ENCODE measurements around the gene RAD51B. TPM values are rescaled to one million over a fixed set of nuclear protein-coding genes. Genes with fewer than 3 reads are reported as not detected.
A peak's percentile ranks its signal among the peaks of the same experiment; 100 is the strongest.

The RAD51B gene
- total and polyA plus RNA-seq, 2 of the 13 experiments (the other 11 are each of a cell fraction or from before 2014, with no cell fraction given), result 7.0 to 9.5 TPM

GRCh38 chr14:68188174-68188573, 368.6 kb downstream of the RAD51B start:
- H3K27ac ChIP-seq (ENCODE audit: extremely low read length, insufficient read depth, low read length), result no peak overlapping the region
- peaks cover 33% of the 10 kb centered on the region for H3K4me1 ChIP-seq (ENCODE audit: insufficient read depth, low read length)
- ChIA-PET POLR2A (no interaction called here), CTCF (ENCODE audit: low intra/inter-chr PET ratio, low total read pairs) (no interaction called here)
- in situ Hi-C loops (cut with HindIII; ENCODE audit: extremely low pct_ligation_motif_present, low pct_unique_long_range_greater_than_20kb) (no loop called here), intact Hi-C loops (cut with micrococcal nuclease; ENCODE audit: unreplicated experiment) (no loop called here)
- no peak overlapping the region for H3K4me2 ChIP-seq (ENCODE audit: low read depth, low read length)
- H3K79me2 ChIP-seq (ENCODE audit: insufficient read depth, low read length), result no peaks in the 10 kb centered on the region
- no TSS peak for BruUV-seq (replicated peaks)
- H3K36me3 ChIP-seq (replicated peaks in 1 of 2; ENCODE audit: control insufficient read depth in 1 of 2, insufficient read depth in 2 of 2, low read length in 2 of 2), result no peaks in the 10 kb centered on the region
- H3K9me3 ChIP-seq (ENCODE audit: low read length), result no peaks in the 10 kb centered on the region
- 94% methylated on average over 1 of the region's 1 CpG for WGBS (ENCODE audit: low lambda C conversion rate)
- H3K4me3 ChIP-seq (replicated peaks in 1 of 3; ENCODE audit: insufficient read depth in 1 of 3, low read depth in 2 of 3, low read length in 3 of 3), result no peak overlapping the region
- H3K27me3 ChIP-seq (ENCODE audit: control insufficient read depth in 1 of 2, insufficient read depth in 2 of 2, low read length in 2 of 2), result no peaks in the 10 kb centered on the region
- FAIRE-seq, result peak; percentile 8
- no peak overlapping the region for H2AFZ ChIP-seq (ENCODE audit: low read length)
- ATAC-seq, result no peak
- no peak overlapping the region for H3K9ac ChIP-seq (ENCODE audit: insufficient read depth, low read depth, low read length)
- no peak for DNase-seq (ENCODE audit: low spot score)
- no peaks in the 10 kb centered on the region for H4K20me1 ChIP-seq (ENCODE audit: insufficient read depth, low read length)
- no peak for TF ChIP-seq UBTF (CRISPR knock-in tag; IDR thresholded peaks at IDR 0.05)
- no peak for TF ChIP-seq ZNF503 (CRISPR knock-in tag; IDR thresholded peaks at IDR 0.05)
- no peak for TF ChIP-seq KIAA2018 (CRISPR knock-in tag; IDR thresholded peaks at IDR 0.05; ENCODE audit: borderline replicate concordance)
- no peak for TF ChIP-seq ARID4A (CRISPR knock-in tag; IDR thresholded peaks at IDR 0.05; ENCODE audit: borderline replicate concordance)
- TF ChIP-seq SIX4 (CRISPR knock-in tag; IDR thresholded peaks at IDR 0.05), result no peak
- no peak for TF ChIP-seq JDP2 (CRISPR knock-in tag; IDR thresholded peaks at IDR 0.05; ENCODE audit: borderline replicate concordance)
- TF ChIP-seq TMF1 (CRISPR knock-in tag; IDR thresholded peaks at IDR 0.05; ENCODE audit: low read depth), result no peak
- TF ChIP-seq KLF6 (CRISPR knock-in tag; IDR thresholded peaks at IDR 0.05), result no peak

All from HepG2 (cell line).